Vagina (tissue), 2 donors: ENCODE measurements around the gene PCNX3.

Experiments
- POLR2A ChIP-seq, 2 donors: fragments of 450-650 bp; IDR thresholded peaks; one replicate each; pipeline ENCODE4 v1.6.1; 2017; ENCODE audit warnings: antibody characterized with exemption in 2 of 2, mild to moderate bottlenecking in 2 of 2, moderate library complexity in 2 of 2
- POLR2AphosphoS5 ChIP-seq, 2 donors: sonication (generic); formaldehyde crosslinking; IDR thresholded peaks; one replicate each; pipeline ENCODE4 v1.9.0; 2017; ENCODE audit warnings: antibody characterized with exemption in 2 of 2, mild to moderate bottlenecking in 2 of 2, low read depth in 1 of 2; ENCODE audit not compliant: insufficient read depth in 1 of 2
- TF ChIP-seq, protein P1 (sequence below), 3 experiments: fragments of 450-650 bp in 2 of 3; fragments of 200-600 bp in 1 of 3; sonication (generic) in 1 of 3; IDR thresholded peaks; one replicate each; pipeline ENCODE4 v1.5.1; 2017 to 2019; ENCODE audit warnings: antibody characterized with exemption in 3 of 3, mild to moderate bottlenecking in 2 of 3, moderate library complexity in 2 of 3

DNA sequence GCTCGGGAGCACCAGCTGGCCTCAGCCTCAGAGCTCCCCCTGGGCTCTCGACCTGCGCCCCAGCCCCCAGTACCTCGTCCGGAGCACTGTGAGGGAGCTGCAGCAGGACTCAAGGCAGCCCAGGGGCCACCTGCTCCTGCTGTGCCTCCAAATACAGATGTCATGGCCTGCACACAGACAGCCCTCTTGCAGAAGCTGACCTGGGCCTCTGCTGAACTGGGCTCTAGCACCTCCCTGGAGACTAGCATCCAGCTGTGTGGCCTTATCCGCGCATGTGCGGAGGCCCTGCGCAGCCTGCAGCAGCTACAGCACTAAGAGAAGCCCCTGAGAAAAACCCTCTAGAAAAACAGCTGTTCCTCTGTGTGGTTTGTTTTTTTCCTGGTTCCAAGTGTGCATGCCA, 44.2 kb upstream of the PCNX3 start:
- TF ChIP-seq, protein P1, sequence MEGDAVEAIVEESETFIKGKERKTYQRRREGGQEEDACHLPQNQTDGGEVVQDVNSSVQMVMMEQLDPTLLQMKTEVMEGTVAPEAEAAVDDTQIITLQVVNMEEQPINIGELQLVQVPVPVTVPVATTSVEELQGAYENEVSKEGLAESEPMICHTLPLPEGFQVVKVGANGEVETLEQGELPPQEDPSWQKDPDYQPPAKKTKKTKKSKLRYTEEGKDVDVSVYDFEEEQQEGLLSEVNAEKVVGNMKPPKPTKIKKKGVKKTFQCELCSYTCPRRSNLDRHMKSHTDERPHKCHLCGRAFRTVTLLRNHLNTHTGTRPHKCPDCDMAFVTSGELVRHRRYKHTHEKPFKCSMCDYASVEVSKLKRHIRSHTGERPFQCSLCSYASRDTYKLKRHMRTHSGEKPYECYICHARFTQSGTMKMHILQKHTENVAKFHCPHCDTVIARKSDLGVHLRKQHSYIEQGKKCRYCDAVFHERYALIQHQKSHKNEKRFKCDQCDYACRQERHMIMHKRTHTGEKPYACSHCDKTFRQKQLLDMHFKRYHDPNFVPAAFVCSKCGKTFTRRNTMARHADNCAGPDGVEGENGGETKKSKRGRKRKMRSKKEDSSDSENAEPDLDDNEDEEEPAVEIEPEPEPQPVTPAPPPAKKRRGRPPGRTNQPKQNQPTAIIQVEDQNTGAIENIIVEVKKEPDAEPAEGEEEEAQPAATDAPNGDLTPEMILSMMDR (IDR thresholded peaks at IDR 0.05) = no peak
- TF ChIP-seq POLR2AphosphoS5 (IDR thresholded peaks at IDR 0.05; ENCODE audit: insufficient read depth in 1 of 2, low read depth in 1 of 2) (no peak), POLR2A (IDR thresholded peaks at IDR 0.05) (no peak)
